Subcutaneous abdominal adipose tissue (tissue), 5 donors: ENCODE measurements around the gene LRRTM4.
"Not testable (repeated sequence)": the region's sequence is repeated elsewhere in the genome, so short reads cannot be mapped to it uniquely, and the experiment has no call there.

Source experiments
- H3K27ac ChIP-seq: one replicate; pipeline ENCODE4 v1.7.0; 2013; ENCODE audit warnings: low read depth, mild to moderate bottlenecking, inconsistent platforms, low read length, moderate library complexity
- H3K27me3 ChIP-seq, 5 donors: one replicate each; pipeline ENCODE4 v1.7.0; 2013; ENCODE audit warnings: low read length in 5 of 5, inconsistent platforms in 1 of 5; ENCODE audit not compliant: control insufficient read depth in 5 of 5, insufficient read depth in 4 of 5
- H3K36me3 ChIP-seq, 5 donors: one replicate each; pipeline ENCODE4 v1.7.0; 2013; ENCODE audit warnings: low read length in 5 of 5; ENCODE audit not compliant: control insufficient read depth in 5 of 5, insufficient read depth in 5 of 5
- H3K4me1 ChIP-seq, 5 donors: one replicate each; pipeline ENCODE4 v1.7.0; 2013; ENCODE audit warnings: low read length in 5 of 5, mild to moderate bottlenecking in 3 of 5, moderate library complexity in 1 of 5; ENCODE audit not compliant: control insufficient read depth in 5 of 5, insufficient read depth in 5 of 5
- H3K4me3 ChIP-seq, 5 donors: one replicate each; pipeline ENCODE4 v1.7.0; 2013; ENCODE audit warnings: low read length in 5 of 5, low read depth in 1 of 5
- H3K9ac ChIP-seq, 5 donors: one replicate each; pipeline ENCODE4 v1.7.0; 2013; ENCODE audit warnings: low read length in 5 of 5, mild to moderate bottlenecking in 4 of 5, moderate library complexity in 3 of 5
- H3K9me3 ChIP-seq, 5 donors: one replicate each; pipeline ENCODE4 v1.7.0; 2013; ENCODE audit warnings: low read length in 5 of 5; ENCODE audit not compliant: control insufficient read depth in 5 of 5
- donor health status: healthy.
- donor health status: healthy.
- donor health status: healthy.
- donor health status: healthy.
- donor health status: healthy.

Gene LRRTM4

GRCh38 chr2:77105008-77105407, 417.2 kb downstream of the LRRTM4 start:
- no peak overlapping the region for H3K27ac ChIP-seq

DNA sequence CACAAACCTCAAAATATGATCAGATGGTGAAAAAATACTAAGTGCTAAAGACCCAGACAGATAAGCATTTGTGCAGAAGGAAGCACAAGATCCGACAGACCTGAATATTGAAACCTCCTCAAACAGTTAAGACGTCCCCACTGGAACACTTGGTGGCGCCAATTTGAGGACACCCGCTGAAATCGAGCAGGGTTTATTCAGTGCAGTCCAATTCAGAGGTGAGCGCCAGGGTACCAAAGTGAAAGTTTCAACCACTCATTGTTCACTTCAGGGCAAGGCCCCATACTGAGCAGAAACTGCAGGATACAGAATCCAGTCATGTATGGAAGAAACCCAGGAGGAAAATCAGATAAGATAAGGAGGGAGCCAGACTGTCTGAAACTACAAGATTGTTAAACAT, 417.6 kb downstream of the LRRTM4 start:
- H3K36me3 ChIP-seq = no peaks in the 10 kb centered on the region
- H3K27ac ChIP-seq = no peak overlapping the region
- H3K4me1 ChIP-seq = no peaks in the 10 kb centered on the region
- no peak overlapping the region for H3K4me3 ChIP-seq
- no peaks in the 10 kb centered on the region for H3K27me3 ChIP-seq
- no peak overlapping the region for H3K9ac ChIP-seq
- H3K9me3 ChIP-seq = no peaks in the 10 kb centered on the region

More at GRCh38 chr2:77105008-77105407, 417.2 kb downstream of the LRRTM4 start:
- H3K4me3 ChIP-seq = no peak overlapping the region
- H3K27me3 ChIP-seq = no peaks in the 10 kb centered on the region
- no peaks in the 10 kb centered on the region for H3K36me3 ChIP-seq
- H3K4me1 ChIP-seq = no peaks in the 10 kb centered on the region
- H3K9ac ChIP-seq = no peak overlapping the region
- H3K9me3 ChIP-seq = no peaks in the 10 kb centered on the region

- H3K9ac ChIP-seq = no peak overlapping the region
- no peaks in the 10 kb centered on the region for H3K36me3 ChIP-seq
- no peaks in the 10 kb centered on the region for H3K9me3 ChIP-seq
- no peak overlapping the region for H3K4me3 ChIP-seq
- H3K27ac ChIP-seq = no peak overlapping the region
- H3K4me1 ChIP-seq = no peaks in the 10 kb centered on the region
- H3K27me3 ChIP-seq = no peaks in the 10 kb centered on the region
Observed at GRCh38 chr2:77102927-77103326, 419.2 kb downstream of the LRRTM4 start.

DNA sequence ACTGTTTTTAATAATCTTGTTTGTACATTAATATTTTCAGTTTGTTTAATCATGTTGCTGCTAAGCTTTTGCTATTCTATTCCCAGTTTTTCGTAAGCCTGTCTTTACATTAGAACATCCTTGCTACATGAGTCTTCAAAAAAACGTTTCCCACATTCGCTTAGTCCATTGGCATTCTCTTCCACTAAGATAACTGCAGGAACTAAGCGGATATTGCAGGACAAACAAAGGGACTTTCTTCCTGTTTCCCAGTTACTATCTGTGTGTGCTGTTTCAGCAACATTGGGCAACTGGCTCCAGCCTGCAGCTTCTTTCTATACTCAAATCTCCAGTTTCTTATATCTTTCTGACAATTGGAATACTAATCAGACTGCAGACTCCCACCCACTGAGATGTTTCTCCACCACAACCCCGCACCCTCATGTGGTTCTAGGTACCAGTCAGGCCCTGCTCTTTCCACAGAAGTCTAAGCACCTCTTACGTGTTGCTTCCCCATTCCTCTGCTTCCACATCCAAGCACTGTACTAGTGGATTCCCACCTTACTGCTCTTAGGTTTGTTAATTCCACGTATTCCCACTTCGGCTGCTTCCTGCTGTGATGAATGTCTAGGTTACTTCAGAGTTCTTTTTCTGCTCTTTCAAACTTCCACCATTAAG, 420.3 kb downstream of the LRRTM4 start:
- no peak overlapping the region for H3K27ac ChIP-seq
- no peak overlapping the region for H3K9ac ChIP-seq
- no peaks in the 10 kb centered on the region for H3K27me3 ChIP-seq
- no peak overlapping the region for H3K4me3 ChIP-seq
- no peaks in the 10 kb centered on the region for H3K36me3 ChIP-seq
- no peaks in the 10 kb centered on the region for H3K4me1 ChIP-seq
- no peaks in the 10 kb centered on the region for H3K9me3 ChIP-seq

- Histone ChIP-seq H3K27me3 (no peaks in the 10 kb centered on the region), H3K4me3 (no peak overlapping the region), H3K4me1 (no peaks in the 10 kb centered on the region), H3K9me3 (no peaks in the 10 kb centered on the region), H3K27ac (no peak overlapping the region), H3K36me3 (no peaks in the 10 kb centered on the region), H3K9ac (no peak overlapping the region)
Observed at GRCh38 chr2:77099961-77100360, 422.2 kb downstream of the LRRTM4 start.

DNA sequence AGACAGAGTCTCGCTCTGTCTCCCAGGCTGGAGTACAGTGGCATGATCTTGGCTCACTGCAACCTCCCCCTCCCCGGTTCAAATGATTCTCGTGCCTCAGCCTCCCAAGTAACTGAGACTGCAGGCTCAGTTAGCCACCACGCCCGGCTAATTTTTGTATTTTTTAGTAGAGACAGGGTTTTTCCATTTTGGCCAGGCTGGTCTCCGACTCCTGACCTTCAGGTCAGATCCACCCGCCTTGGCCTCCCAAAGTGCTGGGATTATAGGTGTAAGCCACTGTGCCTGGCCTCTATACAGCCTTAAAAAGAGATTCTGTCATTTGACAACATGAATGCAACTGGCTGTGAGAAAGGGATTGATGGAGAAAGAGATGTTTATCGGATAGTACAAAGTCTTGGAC, 426.7 kb downstream of the LRRTM4 start:
- H3K9ac ChIP-seq, H3K9me3 ChIP-seq, H3K27ac ChIP-seq, H3K4me1 ChIP-seq, H3K36me3 ChIP-seq, H3K4me3 ChIP-seq, H3K27me3 ChIP-seq: not testable (repeated sequence)

- H3K9me3 ChIP-seq = no peaks in the 10 kb centered on the region
- no peaks in the 10 kb centered on the region for H3K27me3 ChIP-seq
- no peaks in the 10 kb centered on the region for H3K36me3 ChIP-seq
- H3K4me3 ChIP-seq = no peak overlapping the region
- no peaks in the 10 kb centered on the region for H3K4me1 ChIP-seq
- H3K27ac ChIP-seq = no peak overlapping the region
- no peak overlapping the region for H3K9ac ChIP-seq
Observed at GRCh38 chr2:77095096-77095495, 427.1 kb downstream of the LRRTM4 start.

DNA sequence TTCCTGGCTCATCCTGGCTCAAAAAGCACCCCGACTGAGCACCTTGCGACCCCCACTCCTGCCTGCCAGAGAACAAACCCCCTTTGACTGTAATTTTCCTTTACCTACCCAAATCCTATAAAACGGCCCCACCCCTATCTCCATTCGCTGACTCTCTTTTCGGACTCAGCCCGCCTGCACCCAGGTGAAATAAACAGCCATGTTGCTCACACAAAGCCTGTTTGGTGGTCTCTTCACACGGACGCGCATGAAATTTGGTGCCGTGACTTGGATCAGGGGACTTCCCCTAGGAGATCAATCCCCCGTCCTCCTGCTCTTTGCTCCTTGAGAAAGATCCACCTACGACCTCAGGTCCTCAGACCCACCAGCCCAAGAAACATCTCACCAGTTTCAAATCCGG, 433.8 kb downstream of the LRRTM4 start:
- not testable (repeated sequence) for H3K27me3 ChIP-seq, H3K4me3 ChIP-seq, H3K4me1 ChIP-seq, H3K9ac ChIP-seq, H3K36me3 ChIP-seq, H3K9me3 ChIP-seq, H3K27ac ChIP-seq

DNA sequence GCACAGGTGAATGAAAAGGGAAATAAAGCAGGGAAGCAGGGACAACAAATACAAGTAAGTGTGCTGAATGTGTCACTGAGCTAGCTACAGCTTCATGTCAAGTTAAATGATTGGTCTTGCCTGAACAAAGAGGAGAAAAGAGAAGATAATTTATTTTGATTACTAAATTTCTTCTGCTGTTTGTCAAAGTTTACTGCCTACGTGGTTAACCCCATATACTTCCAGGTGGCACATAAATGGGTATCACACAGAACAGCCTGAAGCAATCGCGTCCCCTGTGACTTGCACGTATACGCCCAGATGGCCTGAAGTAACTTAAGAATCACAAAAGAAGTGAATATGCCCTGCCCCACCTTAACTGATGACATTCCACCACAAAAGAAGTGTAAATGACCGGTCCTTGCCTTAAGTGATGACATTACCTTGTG, 434.2 kb downstream of the LRRTM4 start:
- H3K27me3 ChIP-seq = peaks cover 0 to 2% (median 0%) of the 10 kb centered on the region in 5 donors
- no peaks in the 10 kb centered on the region for H3K4me1 ChIP-seq
- H3K36me3 ChIP-seq = no peaks in the 10 kb centered on the region
- no peak overlapping the region for H3K4me3 ChIP-seq
- no peak overlapping the region for H3K27ac ChIP-seq
- no peaks in the 10 kb centered on the region for H3K9me3 ChIP-seq
- no peak overlapping the region for H3K9ac ChIP-seq

GRCh38 chr2:77086478-77086877, 435.7 kb downstream of the LRRTM4 start:
- H3K9me3 ChIP-seq = no peaks in the 10 kb centered on the region
- peaks cover 0 to 2% (median 0%) of the 10 kb centered on the region in 5 donors for H3K27me3 ChIP-seq
- H3K4me3 ChIP-seq = no peak overlapping the region
- no peaks in the 10 kb centered on the region for H3K4me1 ChIP-seq
- H3K9ac ChIP-seq = no peak overlapping the region
- no peaks in the 10 kb centered on the region for H3K36me3 ChIP-seq
- no peak overlapping the region for H3K27ac ChIP-seq

GRCh38 chr2:77086051-77086450, 436.1 kb downstream of the LRRTM4 start:
- Histone ChIP-seq H3K36me3 (no peaks in the 10 kb centered on the region), H3K9me3 (no peaks in the 10 kb centered on the region), H3K27me3 (peaks cover 0 to 2% (median 0%) of the 10 kb centered on the region in 5 donors), H3K4me1 (no peaks in the 10 kb centered on the region), H3K9ac (no peak overlapping the region), H3K4me3 (no peak overlapping the region), H3K27ac (no peak overlapping the region)
